BJ (cell line): Measurements from ENCODE around the gene CELA2B. TPM values are rescaled to one million over a fixed set of nuclear protein-coding genes. Genes with fewer than 3 reads are reported as not detected.

Experiments
- CTCF ChIA-PET: fragments of 350-600 bp; formaldehyde crosslinking; extraction: SDS; loops from one replicate; lab custom pipeline; 2021; ENCODE audit warnings: antibody characterized with exemption, inconsistent platforms; lab: Yijun Ruan, JAX
- POLR2A ChIA-PET: fragments of 300-600 bp; sonication (Branson Sonifier 250); formaldehyde crosslinking; extraction: SDS; loops from one replicate; lab custom pipeline; 2021; ENCODE audit warnings: antibody characterized with exemption; lab: Charles Lee
- DNase-seq: peaks from one replicate; pipeline ENCODE4 v3.0.0-alpha.2; 2011; ENCODE audit warnings: low read depth
- H3K27me3 ChIP-seq: 2 replicates; pipeline ENCODE4 v1.6.0; 2011; ENCODE audit warnings: low read length; ENCODE audit not compliant: control insufficient read depth, insufficient read depth
- H3K36me3 ChIP-seq: 2 replicates; pipeline ENCODE4 v1.5.1; 2011; ENCODE audit warnings: low read length; ENCODE audit not compliant: control insufficient read depth, insufficient read depth
- H3K4me3 ChIP-seq: 2 replicates; pipeline ENCODE4 v1.5.1; 2011; ENCODE audit warnings: low read depth, mild to moderate bottlenecking, control low read depth, low read length
- polyA plus RNA-seq: library from polyadenylated mRNA; depleted of rRNA; stranded (reverse); fragments of >200 nt; gene quantifications from 2 replicates; pipeline ENCODE4 v1.2.3, GENCODE V29; 2011
- TF ChIP-seq, protein P1 (sequence below): IDR thresholded peaks from 2 replicates; pipeline ENCODE4 v1.5.1; 2011; ENCODE audit warnings: low read depth, mild to moderate bottlenecking, control low read depth, inconsistent platforms, low read length, moderate library complexity; ENCODE audit not compliant: insufficient read depth

The CELA2B gene
- polyA plus RNA-seq, 1 experiment = not detected

DNA sequence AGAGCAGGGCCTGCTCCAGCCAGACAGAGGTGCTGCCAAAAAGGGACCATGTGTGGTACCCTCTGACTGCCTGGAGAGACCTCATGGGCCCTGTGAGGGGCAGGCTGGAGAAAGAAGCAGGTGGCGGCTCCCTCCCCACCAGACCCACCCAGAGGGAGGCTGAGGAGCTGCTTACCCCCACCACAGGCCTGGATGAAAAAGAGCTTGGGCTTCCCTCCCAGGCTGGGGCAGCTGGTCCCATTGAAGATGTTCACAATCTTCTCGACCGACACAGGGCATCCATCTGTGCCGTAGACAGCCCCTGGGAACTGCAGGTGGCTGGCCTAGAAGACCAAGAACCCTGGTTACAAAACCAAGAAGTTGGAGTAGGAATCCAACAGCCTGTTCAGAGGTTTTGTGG, 28.5 kb downstream of the CELA2B start:
- DNase-seq = no peak
- POLR2A ChIA-PET = no interaction called here
- H3K36me3 ChIP-seq = peaks cover 6% of the 10 kb centered on the region
- H3K4me3 ChIP-seq = no peak overlapping the region
- CTCF ChIA-PET = no interaction called here
- no peaks in the 10 kb centered on the region for H3K27me3 ChIP-seq
- TF ChIP-seq, protein P1, sequence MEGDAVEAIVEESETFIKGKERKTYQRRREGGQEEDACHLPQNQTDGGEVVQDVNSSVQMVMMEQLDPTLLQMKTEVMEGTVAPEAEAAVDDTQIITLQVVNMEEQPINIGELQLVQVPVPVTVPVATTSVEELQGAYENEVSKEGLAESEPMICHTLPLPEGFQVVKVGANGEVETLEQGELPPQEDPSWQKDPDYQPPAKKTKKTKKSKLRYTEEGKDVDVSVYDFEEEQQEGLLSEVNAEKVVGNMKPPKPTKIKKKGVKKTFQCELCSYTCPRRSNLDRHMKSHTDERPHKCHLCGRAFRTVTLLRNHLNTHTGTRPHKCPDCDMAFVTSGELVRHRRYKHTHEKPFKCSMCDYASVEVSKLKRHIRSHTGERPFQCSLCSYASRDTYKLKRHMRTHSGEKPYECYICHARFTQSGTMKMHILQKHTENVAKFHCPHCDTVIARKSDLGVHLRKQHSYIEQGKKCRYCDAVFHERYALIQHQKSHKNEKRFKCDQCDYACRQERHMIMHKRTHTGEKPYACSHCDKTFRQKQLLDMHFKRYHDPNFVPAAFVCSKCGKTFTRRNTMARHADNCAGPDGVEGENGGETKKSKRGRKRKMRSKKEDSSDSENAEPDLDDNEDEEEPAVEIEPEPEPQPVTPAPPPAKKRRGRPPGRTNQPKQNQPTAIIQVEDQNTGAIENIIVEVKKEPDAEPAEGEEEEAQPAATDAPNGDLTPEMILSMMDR = no peak

DNA sequence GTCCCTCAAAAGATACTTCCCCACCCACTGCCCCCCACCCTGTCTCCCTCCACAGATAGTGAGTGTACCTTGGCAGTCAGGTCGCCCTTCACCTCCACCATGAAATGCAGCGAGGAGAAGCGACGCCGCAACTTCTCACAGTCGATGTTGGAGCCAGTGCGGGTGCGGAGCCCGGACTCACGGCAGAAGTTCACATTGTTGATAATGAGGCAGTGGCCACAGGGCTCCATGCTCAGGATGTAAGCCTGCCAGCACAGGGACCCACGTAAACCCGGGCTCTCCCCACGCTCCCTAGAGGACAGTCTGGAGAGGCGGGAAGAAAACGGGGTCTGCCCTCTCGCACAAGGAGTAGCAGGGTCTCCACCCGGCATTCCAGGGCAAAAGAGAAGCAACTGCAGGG, 30.9 kb downstream of the CELA2B start:
- ChIA-PET CTCF (no interaction called here), POLR2A (no interaction called here)
- Histone ChIP-seq H3K27me3 (no peaks in the 10 kb centered on the region), H3K36me3 (peaks cover 6% of the 10 kb centered on the region), H3K4me3 (no peak overlapping the region)
- TF ChIP-seq, protein P1 = no peak
- no peak for DNase-seq

DNA sequence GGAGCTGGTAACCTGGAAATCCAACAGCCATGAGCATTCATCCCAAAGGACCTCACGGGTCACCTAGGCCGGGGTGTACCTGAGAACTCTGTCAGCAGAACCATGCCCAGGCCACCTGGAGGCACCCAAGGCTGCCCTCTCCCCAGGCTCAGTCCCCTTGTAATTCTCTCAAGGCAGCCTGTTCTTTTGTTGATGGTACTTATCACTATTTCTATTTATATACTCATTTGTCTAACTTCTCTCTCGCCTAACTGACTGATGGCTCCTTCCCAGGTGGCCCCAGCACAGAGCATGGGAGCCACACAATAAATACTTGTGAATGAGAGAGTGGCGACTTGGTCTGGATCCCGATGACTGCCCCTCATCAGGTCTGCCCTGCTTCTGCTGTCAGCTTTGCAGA, 31.4 kb downstream of the CELA2B start:
- Histone ChIP-seq H3K36me3 (peaks cover 6% of the 10 kb centered on the region), H3K27me3 (no peaks in the 10 kb centered on the region), H3K4me3 (no peak overlapping the region)
- no peak for DNase-seq
- CTCF ChIA-PET = no interaction called here
- TF ChIP-seq, protein P1 = no peak
- POLR2A ChIA-PET = no interaction called here

DNA sequence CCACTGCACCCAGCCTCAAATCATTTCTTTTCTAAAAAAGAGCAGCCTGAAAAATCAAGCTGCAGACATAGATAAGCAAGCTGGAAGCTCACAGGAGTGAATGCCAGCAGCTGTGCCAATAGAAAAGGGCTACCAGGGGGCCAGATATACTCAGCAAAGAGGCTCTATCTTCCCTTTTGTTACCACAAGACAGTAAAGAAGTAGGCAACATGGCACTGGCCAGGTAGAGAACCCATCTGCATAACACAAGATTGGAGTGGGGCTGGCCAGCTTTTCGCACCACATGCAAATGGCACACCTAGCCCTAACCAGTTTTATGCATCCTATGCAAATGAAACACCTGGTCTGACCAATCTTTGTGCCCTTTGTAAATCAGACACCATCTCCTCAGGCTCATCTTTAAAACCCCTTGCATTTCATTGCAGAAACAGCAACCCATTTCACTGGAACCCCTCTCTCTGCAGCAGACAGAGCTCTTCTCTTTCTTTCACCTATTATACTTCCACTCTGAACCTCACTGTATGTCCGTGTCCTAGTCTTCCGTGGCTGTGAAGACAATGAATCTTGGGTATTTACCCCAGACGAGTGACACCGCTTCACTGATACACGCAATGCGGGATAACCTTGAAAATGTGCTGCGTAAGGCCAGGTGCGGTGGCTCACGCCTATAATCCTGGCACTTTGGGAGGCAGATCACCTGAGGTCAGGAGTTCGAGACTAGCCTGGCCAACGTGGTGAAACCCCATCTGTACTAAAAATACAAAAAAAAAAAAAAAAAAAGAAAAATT, 33.0 kb downstream of the CELA2B start:
- TF ChIP-seq, protein P1 = no peak
- ChIA-PET CTCF (no interaction called here), POLR2A (no interaction called here)
- Histone ChIP-seq H3K27me3 (no peaks in the 10 kb centered on the region), H3K36me3 (peaks cover 5% of the 10 kb centered on the region), H3K4me3 (no peak overlapping the region)
- DNase-seq = no peak

DNA sequence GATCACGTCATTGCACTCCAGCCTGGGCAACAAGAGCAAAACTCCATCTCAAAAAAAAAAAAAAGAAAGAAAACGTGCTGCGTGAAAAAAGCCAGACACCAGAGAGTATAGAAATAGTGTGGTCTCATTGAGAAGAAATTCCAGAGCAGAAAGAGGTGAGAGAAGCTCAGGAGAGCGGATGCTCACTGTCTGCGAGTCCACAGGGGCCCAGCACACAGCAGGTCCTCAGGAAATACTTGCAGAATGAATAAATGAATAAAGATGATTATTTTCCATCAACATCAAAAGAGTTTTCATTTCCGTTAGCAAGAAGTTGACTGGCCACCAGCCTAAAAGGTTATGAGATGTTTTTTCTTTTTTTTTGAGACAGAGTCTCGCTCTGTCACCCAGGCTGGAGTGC, 33.7 kb downstream of the CELA2B start:
- ChIA-PET POLR2A (no interaction called here), CTCF (no interaction called here)
- Histone ChIP-seq H3K27me3 (no peaks in the 10 kb centered on the region), H3K4me3 (no peak overlapping the region), H3K36me3 (peaks cover 2% of the 10 kb centered on the region)
- DNase-seq = no peak
- TF ChIP-seq, protein P1 = no peak
